H1 (cell line): ENCODE measurements around the gene F5. TPM values are rescaled to one million over a fixed set of nuclear protein-coding genes. Genes with fewer than 3 reads are reported as not detected.

Source experiments
- CTCF ChIA-PET: fragments of 300-600 bp; sonication (Branson Sonifier 250); formaldehyde crosslinking; loops from one replicate; lab custom pipeline; 2021; ENCODE audit not compliant: partially characterized antibody; lab: Charles Lee
- POLR2A ChIA-PET: fragments of 300-600 bp; sonication (Branson Sonifier 250); formaldehyde crosslinking; loops from one replicate; lab custom pipeline; 2021; ENCODE audit warnings: inconsistent platforms; ENCODE audit not compliant: partially characterized antibody; lab: Charles Lee
- DNase-seq, 2 experiments: peaks; one replicate each; pipeline versions ENCODE4 v3.0.0 to v3.0.0-alpha.2; 2010 to 2022; ENCODE audit warnings: low spot score in 2 of 2, low read depth in 1 of 2, mixed read lengths in 1 of 2
- FAIRE-seq: peaks from 2 replicates; lab custom pipeline; 2011; peaks lifted over from hg19 to GRCh38; lab: Jason Lieb, UNC
- H2AFZ ChIP-seq: 2 replicates; pipeline ENCODE4 v1.8.1; 2012; ENCODE audit warnings: low read length, inconsistent platforms
- H2AK5ac ChIP-seq: 2 replicates; pipeline ENCODE4 v1.6.1; 2013; ENCODE audit warnings: low read depth, low read length
- H2BK120ac ChIP-seq: replicated peaks from 2 replicates; pipeline ENCODE3; 2013; ENCODE audit warnings: low read depth, low read length, inconsistent platforms
- H2BK12ac ChIP-seq: 2 replicates; pipeline ENCODE4 v1.6.1; 2013; ENCODE audit warnings: low read depth, low read length
- H2BK15ac ChIP-seq: 2 replicates; pipeline ENCODE4 v1.6.1; 2013; ENCODE audit warnings: low read length
- H2BK20ac ChIP-seq: 2 replicates; pipeline ENCODE4 v1.6.1; 2013; ENCODE audit warnings: low read length
- H2BK5ac ChIP-seq: 2 replicates; pipeline ENCODE4 v1.6.1; 2013; ENCODE audit warnings: low read depth, low read length
- H3K14ac ChIP-seq: 2 replicates; pipeline ENCODE4 v1.6.1; 2013; ENCODE audit warnings: inconsistent platforms; ENCODE audit not compliant: insufficient read length
- H3K18ac ChIP-seq: 2 replicates; pipeline ENCODE4 v1.6.1; 2013; ENCODE audit warnings: low read length; ENCODE audit errors: extremely low read depth
- H3K23ac ChIP-seq: 2 replicates; pipeline ENCODE4 v1.6.1; 2013; ENCODE audit warnings: inconsistent platforms; ENCODE audit not compliant: insufficient read length
- H3K23me2 ChIP-seq: 2 replicates; pipeline ENCODE4 v1.6.1; 2013; ENCODE audit warnings: low read depth, low read length
- H3K27ac ChIP-seq: 2 replicates; pipeline ENCODE4 v1.6.1; 2011; ENCODE audit warnings: low read depth, low read length, inconsistent platforms
- H3K27me3 ChIP-seq, 4 experiments: replicated peaks in 1 of 4; 1 replicate in 1 of 4; 2 replicates in 3 of 4; pipeline versions ENCODE4 v1.6.1 to v1.8.1; 2011 to 2013; ENCODE audit warnings: low read length in 3 of 4, mild to moderate bottlenecking in 3 of 4, inconsistent platforms in 2 of 4, mixed read lengths in 2 of 4, moderate library complexity in 1 of 4; ENCODE audit not compliant: control insufficient read depth in 3 of 4, insufficient read depth in 3 of 4; ENCODE audit errors: extremely low read depth in 1 of 4
- H3K36me3 ChIP-seq, 4 experiments: 2 replicates each; pipeline versions ENCODE4 v1.6.1 to v1.8.1; 2011 to 2013; ENCODE audit warnings: mild to moderate bottlenecking in 4 of 4, low read length in 3 of 4, moderate library complexity in 2 of 4, control low read depth in 1 of 4, inconsistent platforms in 1 of 4; ENCODE audit not compliant: insufficient read depth in 4 of 4, control insufficient read depth in 2 of 4
- H3K4ac ChIP-seq: replicated peaks from 2 replicates; pipeline ENCODE3; 2013; ENCODE audit warnings: low read length, low read depth, mixed read lengths, inconsistent platforms; ENCODE audit not compliant: insufficient read length
- H3K4me1 ChIP-seq, 4 experiments: replicated peaks in 1 of 4; 1 replicate in 1 of 4; 2 replicates in 3 of 4; pipeline versions ENCODE4 v1.6.1 to v1.8.1; 2011 to 2013; ENCODE audit warnings: low read length in 3 of 4, inconsistent platforms in 2 of 4, mixed read lengths in 1 of 4; ENCODE audit not compliant: insufficient read depth in 4 of 4, control insufficient read depth in 3 of 4
- H3K4me2 ChIP-seq, 2 experiments: 2 replicates each; pipeline versions ENCODE4 v1.6.1 to v1.8.1; 2011 to 2013; ENCODE audit warnings: low read depth in 2 of 2, low read length in 2 of 2, control low read depth in 1 of 2, inconsistent platforms in 1 of 2, mild to moderate bottlenecking in 1 of 2; ENCODE audit not compliant: insufficient read depth in 1 of 2
- H3K4me3 ChIP-seq, 4 experiments: fragments of 200-600, 300-600 bp in 1 of 4; sonication (generic), shearing (Covaris generic), sonication (Bioruptor Twin) in 1 of 4; 2 replicates each; pipeline versions ENCODE4 v1.5.1 to v1.8.1; 2011 to 2016; ENCODE audit warnings: low read length in 4 of 4, low read depth in 3 of 4, control low read depth in 2 of 4, inconsistent platforms in 2 of 4, mild to moderate bottlenecking in 2 of 4, mixed read lengths in 1 of 4, moderate library complexity in 1 of 4; ENCODE audit not compliant: insufficient read depth in 2 of 4; ENCODE audit errors: extremely low read depth in 1 of 4
- H3K56ac ChIP-seq: replicated peaks from 2 replicates; pipeline ENCODE3; 2013; ENCODE audit warnings: low read depth, mild to moderate bottlenecking, mixed read lengths, low read length, inconsistent platforms; ENCODE audit not compliant: insufficient read length
- H3K79me1 ChIP-seq: 2 replicates; pipeline ENCODE4 v1.6.1; 2013; ENCODE audit warnings: low read depth, low read length, control low read depth
- H3K79me2 ChIP-seq, 2 experiments: 2 replicates each; pipeline versions ENCODE4 v1.6.1 to v1.8.1; 2012 to 2013; ENCODE audit warnings: low read length in 2 of 2, mild to moderate bottlenecking in 2 of 2, inconsistent platforms in 1 of 2; ENCODE audit not compliant: insufficient read depth in 2 of 2, control insufficient read depth in 1 of 2
- H3K9ac ChIP-seq, 4 experiments: replicated peaks in 1 of 4; 1 replicate in 1 of 4; 2 replicates in 3 of 4; pipeline versions ENCODE4 v1.6.1 to v1.8.1; 2011 to 2013; ENCODE audit warnings: low read depth in 3 of 4, low read length in 3 of 4, control low read depth in 2 of 4, mild to moderate bottlenecking in 2 of 4, moderate library complexity in 2 of 4, inconsistent platforms in 1 of 4; ENCODE audit errors: extremely low read depth in 1 of 4
- H3K9me3 ChIP-seq, 2 experiments: 2 replicates each; pipeline versions ENCODE4 v1.6.1 to v1.8.1; 2012 to 2013; ENCODE audit warnings: mild to moderate bottlenecking in 2 of 2, moderate library complexity in 2 of 2, control low read depth in 1 of 2, inconsistent platforms in 1 of 2, low read depth in 1 of 2, low read length in 1 of 2, mixed read lengths in 1 of 2; ENCODE audit not compliant: insufficient read depth in 2 of 2
- H4K20me1 ChIP-seq, 2 experiments: replicated peaks in 1 of 2; 2 replicates each; pipeline versions ENCODE3 to v1.8.1; 2011 to 2013; ENCODE audit warnings: inconsistent platforms in 2 of 2, low read length in 2 of 2, mild to moderate bottlenecking in 1 of 2; ENCODE audit not compliant: insufficient read depth in 2 of 2, control insufficient read depth in 1 of 2
- H4K5ac ChIP-seq: 2 replicates; pipeline ENCODE4 v1.6.1; 2013; ENCODE audit warnings: low read length, low read depth, mixed read lengths, inconsistent platforms; ENCODE audit not compliant: insufficient read length
- H4K8ac ChIP-seq: 2 replicates; pipeline ENCODE4 v1.8.0; 2013; ENCODE audit warnings: mild to moderate bottlenecking, moderate library complexity, low read length, inconsistent platforms; ENCODE audit not compliant: insufficient read depth; ENCODE audit errors: extremely low read depth
- H4K91ac ChIP-seq: replicated peaks from 2 replicates; pipeline ENCODE3; 2013; ENCODE audit warnings: low read length, mixed read lengths, inconsistent platforms; ENCODE audit not compliant: insufficient read length
- ASH2L ChIP-seq: fragments of 200-600, 300-600 bp; sonication (generic); IDR thresholded peaks from one replicate; pipeline ENCODE4 v1.7.1; 2017; ENCODE audit warnings: low read length
- CBX5 ChIP-seq: fragments of 300-800, 300-1000 bp; sonication (generic); IDR thresholded peaks from 2 replicates; pipeline ENCODE4 v1.7.1; 2016; ENCODE audit warnings: antibody characterized with exemption, low read length, low read depth
- CEBPB ChIP-seq: IDR thresholded peaks from 2 replicates; pipeline ENCODE4 v1.6.1; 2012; ENCODE audit warnings: low read depth, low read length
- CHD2 ChIP-seq: IDR thresholded peaks from 2 replicates; pipeline ENCODE4 v1.6.1; 2012; ENCODE audit warnings: low read length, improper control_type of control experiment
- CREB1 ChIP-seq: IDR thresholded peaks from 2 replicates; pipeline ENCODE4 v1.6.1; 2012; ENCODE audit warnings: inconsistent platforms
- GTF2F1 ChIP-seq: IDR thresholded peaks from 2 replicates; pipeline ENCODE4 v1.6.1; 2012; ENCODE audit warnings: low read depth, low read length, improper control_type of control experiment, borderline replicate concordance
- KDM5A ChIP-seq: fragments of 200-600 bp; IDR thresholded peaks from 2 replicates; pipeline ENCODE4 v1.7.1; 2012; ENCODE audit warnings: mild to moderate bottlenecking, low read length, inconsistent platforms, mixed read lengths
- PHF8 ChIP-seq: fragments of 200-600 bp; sonication (generic); conservative IDR thresholded peaks from 2 replicates; pipeline ENCODE4 v1.7.1; 2012; ENCODE audit warnings: low read depth, mild to moderate bottlenecking, inconsistent platforms, low read length, moderate library complexity
- POLR2AphosphoS5 ChIP-seq: IDR thresholded peaks from 2 replicates; pipeline ENCODE4 v1.6.1; 2011; ENCODE audit warnings: low read depth, low read length
- POU5F1 ChIP-seq: IDR thresholded peaks from 2 replicates; pipeline ENCODE4 v1.6.1; 2011; ENCODE audit warnings: low read depth, mild to moderate bottlenecking, low read length, moderate library complexity
- RAD21 ChIP-seq, 2 experiments: IDR thresholded peaks in 1 of 2; conservative IDR thresholded peaks in 1 of 2; 2 replicates each; pipeline ENCODE4 v1.6.1; 2011; ENCODE audit warnings: low read depth in 2 of 2, low read length in 2 of 2, improper control_type of control experiment in 1 of 2, inconsistent platforms in 1 of 2, mild to moderate bottlenecking in 1 of 2, moderate library complexity in 1 of 2
- WGBS, 2 experiments: shearing (Covaris generic) in 1 of 2; methylation state at CpG; one replicate each; pipeline versions ENCODE4 v1.1.6 to v1.1.7; 2013 to 2015; ENCODE audit warnings: low lambda C conversion rate in 2 of 2, mixed read lengths in 2 of 2, inconsistent platforms in 1 of 2, low coverage in 1 of 2, missing lambda C conversion rate in 1 of 2; ENCODE audit not compliant: insufficient replicate concordance in 2 of 2, insufficient coverage in 1 of 2, insufficient read length in 1 of 2; ENCODE audit errors: extremely low coverage in 1 of 2, missing lambda C conversion rate in 1 of 2; 5-methylcytosine and 5-hydroxymethylcytosine counted together
- polyA plus RNA-seq, 7 experiments: library from polyadenylated mRNA; depleted of rRNA in 3 of 7; stranded (reverse) in 5 of 7; unstranded in 2 of 7; fragments of >200 nt in 5 of 7; fragments of 200-250 nt in 2 of 7; gene quantifications; 1 replicate in 5 of 7; 2 replicates in 1 of 7; 4 replicates in 1 of 7; pipeline versions ENCODE4 v1.2.1 to v1.2.3, GENCODE V29; 2011 to 2013; ENCODE audit warnings: missing spikeins in 2 of 7, mixed read lengths in 2 of 7
- total RNA-seq: library from RNA; stranded (reverse); fragmentation: NEBNext Ultra II Directional; extraction: Animal tissue kit (Norgen Biotek cat#: 25700); gene quantifications from 2 replicates; pipeline ENCODE4 v1.2.1, GENCODE V29; 2021
- TF ChIP-seq, protein P1 (sequence below): IDR thresholded peaks from 2 replicates; pipeline ENCODE4 v1.6.1; 2012; ENCODE audit warnings: inconsistent platforms
- TF ChIP-seq, protein P2 (sequence below): IDR thresholded peaks from 2 replicates; pipeline ENCODE4 v1.6.1; 2011; ENCODE audit warnings: low read depth, mild to moderate bottlenecking, low read length; ENCODE audit not compliant: insufficient read depth

Gene F5
- total and polyA plus RNA-seq, 2 of the 8 experiments (the other 6 are each of a cell fraction or from before 2014, with no cell fraction given): 0.04 to 0.06 TPM

DNA sequence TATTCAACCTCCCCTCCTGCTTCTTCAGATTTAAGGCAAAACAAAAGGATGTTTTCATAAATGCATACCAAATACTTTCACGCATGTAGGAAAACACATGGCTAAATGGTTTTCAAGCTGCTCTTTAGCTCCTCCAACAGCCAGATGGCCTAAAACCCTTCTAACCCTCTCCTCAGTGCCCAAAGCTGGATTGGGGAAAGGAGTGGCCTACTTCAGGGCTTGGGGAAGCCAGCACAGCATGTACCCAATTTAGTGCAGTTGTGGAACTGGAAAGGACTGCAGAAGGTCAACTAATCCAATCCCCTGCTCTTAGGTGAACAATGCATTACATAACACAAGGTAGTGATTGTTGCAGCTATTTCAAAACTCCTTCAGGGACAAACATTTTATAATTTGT lies 9.3 kb downstream of the F5 start:
- Histone ChIP-seq H3K79me1 (no peaks in the 10 kb centered on the region), H2BK20ac (no peak overlapping the region), H3K9me3 (no peaks in the 10 kb centered on the region), H2BK12ac (no peak overlapping the region), H3K23ac (no peak overlapping the region), H4K91ac (no peak overlapping the region), H3K4ac (no peak overlapping the region), H2BK5ac (no peak overlapping the region), H3K14ac (no peak overlapping the region), H3K79me2 (no peaks in the 10 kb centered on the region), H4K5ac (no peak overlapping the region), H2BK120ac (no peak overlapping the region), H3K23me2 (no peaks in the 10 kb centered on the region; the same call in 1 of the 2 replicates), H3K27me3 (no peaks in the 10 kb centered on the region), H4K8ac (no peak overlapping the region), H3K27ac (no peak overlapping the region), H3K56ac (no peak overlapping the region), H3K9ac (no peak overlapping the region), H2AK5ac (no peak overlapping the region), H3K18ac (no peak overlapping the region), H2BK15ac (no peak overlapping the region), H3K36me3 (no peaks in the 10 kb centered on the region), H2AFZ (no peak overlapping the region), H3K4me3 (no peak overlapping the region), H3K4me1 (no peaks in the 10 kb centered on the region), H3K4me2 (no peak overlapping the region), H4K20me1 (no peaks in the 10 kb centered on the region)
- no peak for FAIRE-seq
- ChIA-PET CTCF (interaction anchor here (0.6 to 0.9 kb wide), 3 partner anchors 16 to 34 kb away, joined by 3 read pairs; no protein-coding TSS in a partner anchor), POLR2A (no interaction called here)
- TF ChIP-seq PHF8 (no peak), CBX5 (no peak), CEBPB (no peak), GTF2F1 (no peak), POLR2AphosphoS5 (no peak), ASH2L (no peak), CHD2 (no peak), CREB1 (no peak), POU5F1 (no peak), KDM5A (no peak), RAD21 (IDR thresholded peaks at IDR 0.05 in 1 of 2, conservative IDR thresholded peaks at IDR 0.05 in 1 of 2; ENCODE audit: low read depth in 2 of 2, low read length in 2 of 2) (no peak)
- TF ChIP-seq, protein P1, sequence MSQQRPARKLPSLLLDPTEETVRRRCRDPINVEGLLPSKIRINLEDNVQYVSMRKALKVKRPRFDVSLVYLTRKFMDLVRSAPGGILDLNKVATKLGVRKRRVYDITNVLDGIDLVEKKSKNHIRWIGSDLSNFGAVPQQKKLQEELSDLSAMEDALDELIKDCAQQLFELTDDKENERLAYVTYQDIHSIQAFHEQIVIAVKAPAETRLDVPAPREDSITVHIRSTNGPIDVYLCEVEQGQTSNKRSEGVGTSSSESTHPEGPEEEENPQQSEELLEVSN: no peak
- TF ChIP-seq, protein P2, sequence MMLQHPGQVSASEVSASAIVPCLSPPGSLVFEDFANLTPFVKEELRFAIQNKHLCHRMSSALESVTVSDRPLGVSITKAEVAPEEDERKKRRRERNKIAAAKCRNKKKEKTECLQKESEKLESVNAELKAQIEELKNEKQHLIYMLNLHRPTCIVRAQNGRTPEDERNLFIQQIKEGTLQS: no peak
- no peak for DNase-seq
- 95% methylated on average over 1 of the region's 1 CpG; no CpG with 5 or more reads in 1 of the 2 experiments for WGBS, 2 experiments
